Activated T-cell treated with anti-CD3 and anti-CD28 coated beads, Interleukin-2, amount 50 U/mL, for 72 hours (primary cell): ENCODE results near the gene SLAMF7. TPM values are rescaled to one million over a fixed set of nuclear protein-coding genes. Genes with fewer than 3 reads are reported as not detected.
"Not testable (repeated sequence)": the region's sequence is repeated elsewhere in the genome, so short reads cannot be mapped to it uniquely, and the experiment has no call there.

Experiments
- ATAC-seq, 2 donors: fragments of 150-1000 bp; cut with Tn5 transposase; replicated peaks in 1 of 2; 2 replicates each; pipeline ENCODE4 v1.10.0; 2021; ENCODE audit warnings: moderate library complexity in 2 of 2, mild to moderate bottlenecking in 1 of 2
- DNase-seq, 2 donors: peaks; one replicate each; pipeline ENCODE4 v3.0.0; 2021 to 2022; ENCODE audit warnings: mixed read lengths in 1 of 2
- H3K27ac Mint-ChIP-seq: one replicate; pipeline ENCODE4 v1.8.0; 2022; ENCODE audit warnings: mild to moderate bottlenecking, moderate library complexity, mixed read lengths
- H3K27me3 Mint-ChIP-seq: one replicate; pipeline ENCODE4 v1.8.0; 2022; ENCODE audit warnings: low read depth, mixed read lengths
- H3K36me3 Mint-ChIP-seq, 2 donors: one replicate each; pipeline ENCODE4 v1.8.0; 2022; ENCODE audit warnings: mixed read lengths in 2 of 2, mild to moderate bottlenecking in 1 of 2; ENCODE audit not compliant: insufficient read depth in 2 of 2
- H3K4me1 Mint-ChIP-seq: one replicate; pipeline ENCODE4 v1.8.0; 2022; ENCODE audit warnings: low read depth, mixed read lengths
- H3K4me3 Mint-ChIP-seq, 2 donors: one replicate each; pipeline ENCODE4 v1.8.0; 2022; ENCODE audit warnings: mild to moderate bottlenecking in 2 of 2, mixed read lengths in 2 of 2, moderate library complexity in 2 of 2
- H3K9me3 Mint-ChIP-seq, 2 donors: one replicate each; pipeline ENCODE4 v1.8.0; 2022; ENCODE audit warnings: mixed read lengths in 2 of 2
- total RNA-seq, 2 donors: library from RNA; stranded (reverse); gene quantifications; one replicate each; pipeline ENCODE4 v1.2.3, GENCODE V29; 2022

SLAMF7 gene
- total RNA-seq, 2 donors from 2014 or later, result 42.6 to 68.3 TPM

DNA sequence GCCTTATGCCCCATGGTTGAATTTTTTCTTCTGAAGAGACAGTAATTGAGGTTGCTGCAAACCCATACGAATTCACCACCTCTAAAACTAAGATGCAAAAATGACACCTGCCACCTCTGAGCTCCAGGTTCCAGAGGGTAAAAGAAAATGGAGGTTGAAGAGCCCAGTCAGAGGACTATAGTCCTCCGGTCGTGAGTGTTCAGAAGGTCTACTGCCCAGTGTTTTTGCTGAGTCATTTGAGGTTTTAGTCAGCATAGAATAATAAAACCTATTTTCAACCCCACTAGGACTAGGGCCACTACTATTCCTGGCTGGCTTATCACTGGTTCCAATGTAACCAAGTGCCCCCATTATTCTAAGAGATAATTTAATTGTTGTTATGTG is 12.9 kb upstream of the SLAMF7 start:
- no peaks in the 10 kb centered on the region for H3K9me3 Mint-ChIP-seq
- no peaks in the 10 kb centered on the region for H3K36me3 Mint-ChIP-seq
- H3K4me3 Mint-ChIP-seq, result no peak overlapping the region
- peaks cover 16% of the 10 kb centered on the region for H3K4me1 Mint-ChIP-seq
- H3K27ac Mint-ChIP-seq, result no peak overlapping the region
- DNase-seq (no peak), ATAC-seq (peak in 1 of 2 donors; percentile 20)
- no peaks in the 10 kb centered on the region for H3K27me3 Mint-ChIP-seq

DNA sequence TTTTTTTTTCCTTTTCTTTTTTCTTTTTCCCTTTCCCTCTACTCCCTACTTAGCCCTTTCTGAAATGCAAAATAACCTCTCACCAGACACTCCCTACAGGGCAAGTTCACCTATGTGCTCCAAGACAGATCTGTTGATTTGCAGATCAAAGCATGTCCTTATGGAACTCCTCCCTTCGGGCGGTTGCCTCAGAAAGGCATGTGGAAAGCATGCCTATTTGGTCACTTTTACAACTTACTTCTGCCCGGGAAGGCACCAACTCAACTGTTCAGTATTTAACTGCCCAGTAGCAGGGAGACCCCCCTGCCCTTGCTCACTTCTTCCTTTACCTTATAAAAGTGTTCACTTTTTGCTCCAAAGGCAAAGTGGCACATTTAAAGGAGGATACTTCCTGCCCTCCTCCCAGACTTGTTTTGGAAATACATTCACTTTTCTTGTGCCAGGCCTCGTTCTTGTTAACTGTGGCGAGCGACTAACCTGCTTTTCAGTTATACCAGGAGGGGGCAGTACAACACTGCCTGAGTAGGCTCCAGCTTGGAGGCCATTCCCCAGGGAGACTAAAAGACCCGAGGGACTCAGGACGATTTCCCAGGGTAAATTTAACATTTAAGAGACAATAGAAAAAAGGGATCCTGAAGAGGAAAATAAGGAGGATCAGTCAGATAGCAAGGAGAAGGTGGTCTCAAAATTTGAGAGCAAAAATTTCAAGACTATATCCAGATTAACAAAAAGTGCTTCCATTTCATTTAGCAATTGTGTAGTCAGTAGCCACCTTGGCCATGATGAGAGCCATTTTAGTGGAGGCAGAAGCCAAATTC is 12.3 kb upstream of the SLAMF7 start:
- Mint-ChIP-seq H3K27ac (no peak overlapping the region), H3K36me3 (peaks cover 2 to 3% of the 10 kb centered on the region in 2 donors), H3K27me3 (no peaks in the 10 kb centered on the region), H3K4me3 (no peak overlapping the region), H3K4me1 (peaks cover 19% of the 10 kb centered on the region), H3K9me3 (peaks cover 0 to 3% of the 10 kb centered on the region in 2 donors)
- peak; percentile 67 to 73 for DNase-seq
- ATAC-seq, result peak; percentile 68 to 82

DNA sequence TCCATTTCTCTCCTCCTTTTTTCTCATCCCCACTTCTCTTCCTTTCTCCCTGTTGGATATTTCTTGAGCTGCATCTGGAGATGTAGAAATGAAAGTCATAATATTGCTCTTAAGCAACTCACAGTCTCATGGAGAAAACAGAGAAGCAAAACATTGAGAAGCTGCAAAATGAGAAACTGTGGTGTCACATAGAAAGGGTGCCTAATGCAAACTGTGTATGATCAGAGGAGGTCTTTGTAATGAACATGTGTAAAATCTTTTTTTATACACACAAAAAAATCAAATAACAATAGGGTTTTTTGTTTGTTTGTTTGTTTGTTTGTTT is 11.8 kb upstream of the SLAMF7 start:
- Mint-ChIP-seq H3K9me3 (peaks cover 0 to 3% of the 10 kb centered on the region in 2 donors), H3K36me3 (peaks cover 3 to 4% of the 10 kb centered on the region in 2 donors), H3K4me3 (no peak overlapping the region), H3K27ac (no peak overlapping the region), H3K4me1 (peaks cover 21% of the 10 kb centered on the region), H3K27me3 (no peaks in the 10 kb centered on the region)
- no peak for DNase-seq
- no peak for ATAC-seq

DNA sequence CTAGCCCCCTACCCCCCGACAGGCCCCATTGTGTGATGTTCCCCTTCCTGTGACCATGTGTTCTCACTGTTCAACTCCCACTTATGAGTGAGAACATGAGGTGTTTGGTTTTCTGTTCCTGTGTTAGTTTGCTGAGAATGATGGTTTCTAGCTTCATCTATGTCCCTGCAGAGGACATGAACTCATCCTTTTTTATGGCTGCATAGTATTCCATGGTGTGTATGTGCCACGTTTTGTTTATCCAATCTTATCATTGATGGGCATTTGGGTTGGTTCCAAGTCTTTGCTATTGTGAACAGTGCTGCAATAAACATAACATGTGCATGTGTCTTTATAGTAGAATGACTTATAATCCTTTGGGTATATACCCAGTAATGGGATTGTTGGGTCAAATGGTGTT is 7.5 kb upstream of the SLAMF7 start:
- not testable (repeated sequence) for H3K27me3 Mint-ChIP-seq, DNase-seq, ATAC-seq, H3K27ac Mint-ChIP-seq, H3K4me3 Mint-ChIP-seq
- Mint-ChIP-seq H3K9me3 (peaks cover 9 to 11% of the 10 kb centered on the region in 2 donors), H3K4me1 (peaks cover 33% of the 10 kb centered on the region), H3K36me3 (peaks cover 13 to 38% of the 10 kb centered on the region in 2 donors)

DNA sequence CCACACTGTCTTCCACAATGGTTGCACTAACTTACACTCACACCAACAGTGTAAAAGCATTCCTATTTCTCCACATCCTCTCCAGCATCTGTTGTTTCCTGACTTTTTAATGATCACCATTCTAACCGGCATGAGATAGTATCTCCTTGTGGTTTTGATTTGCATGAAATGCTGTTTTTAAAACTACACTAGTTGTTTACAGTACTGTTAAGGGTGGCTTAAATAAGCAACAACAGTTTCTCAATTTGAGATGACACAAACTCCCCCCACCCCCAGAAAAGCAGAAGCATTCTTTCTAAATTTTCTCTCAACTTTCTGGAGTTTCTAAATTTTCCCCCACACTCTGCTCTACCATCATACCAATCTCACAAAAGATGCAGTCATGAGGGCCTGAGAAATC is 7.1 kb upstream of the SLAMF7 start:
- Mint-ChIP-seq H3K9me3 (peaks cover 11 to 12% of the 10 kb centered on the region in 2 donors), H3K27me3 (no peaks in the 10 kb centered on the region), H3K4me1 (peaks cover 33% of the 10 kb centered on the region), H3K27ac (peak overlapping the region; percentile 10), H3K36me3 (peaks cover 15 to 43% of the 10 kb centered on the region in 2 donors), H3K4me3 (no peak overlapping the region)
- ATAC-seq (no peak), DNase-seq (no peak)

DNA sequence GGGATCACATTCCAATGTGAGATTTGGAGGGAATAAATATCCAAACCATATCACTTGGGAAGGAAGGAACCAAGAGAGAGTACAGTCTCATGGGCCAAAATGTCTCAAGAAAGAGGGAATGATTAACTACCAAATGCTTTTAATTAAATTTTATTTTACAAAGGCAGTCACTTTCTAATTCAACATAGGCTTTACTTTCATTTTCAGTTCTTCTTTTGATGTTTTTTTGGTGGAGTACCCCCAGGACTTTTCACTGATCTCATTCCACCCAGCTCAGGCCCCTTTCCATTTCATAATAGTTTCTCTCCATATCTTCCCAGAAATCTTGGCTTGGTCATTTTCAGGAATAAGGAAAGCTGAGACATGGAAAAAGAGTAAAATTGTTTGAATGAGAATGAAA is 5.1 kb upstream of the SLAMF7 start:
- peaks cover 11 to 14% of the 10 kb centered on the region in 2 donors for H3K9me3 Mint-ChIP-seq
- H3K36me3 Mint-ChIP-seq, result peaks cover 15 to 56% of the 10 kb centered on the region in 2 donors
- H3K27me3 Mint-ChIP-seq, result no peaks in the 10 kb centered on the region
- DNase-seq, result no peak
- H3K4me3 Mint-ChIP-seq, result peak overlapping the region; percentile 66 to 77
- no peak for ATAC-seq
- peak overlapping the region; percentile 56 for H3K27ac Mint-ChIP-seq
- H3K4me1 Mint-ChIP-seq, result peaks cover 46% of the 10 kb centered on the region

DNA sequence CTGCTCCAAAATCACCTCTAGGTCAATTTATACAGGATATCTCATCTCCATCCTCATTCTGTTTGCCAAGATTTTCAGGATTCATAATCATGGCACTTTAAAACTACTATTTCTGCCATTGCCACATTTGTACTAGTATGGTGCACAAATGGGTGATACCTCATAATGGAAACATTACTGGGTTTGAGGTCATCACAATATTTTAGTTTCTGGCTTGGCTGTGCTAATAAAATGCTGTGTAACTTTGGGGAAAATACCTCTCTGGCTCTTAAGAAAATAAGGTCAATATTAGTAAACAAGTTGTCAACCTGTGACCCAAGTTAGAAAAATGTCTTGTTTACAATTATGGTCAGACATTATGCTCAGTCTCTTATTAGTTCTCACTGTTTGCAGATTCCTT is 4.7 kb upstream of the SLAMF7 start:
- H3K27me3 Mint-ChIP-seq, result no peaks in the 10 kb centered on the region
- peaks cover 50% of the 10 kb centered on the region for H3K4me1 Mint-ChIP-seq
- peak overlapping the region; percentile 66 to 77 for H3K4me3 Mint-ChIP-seq
- no peak for DNase-seq
- peak overlapping the region; percentile 56 for H3K27ac Mint-ChIP-seq
- ATAC-seq, result no peak
- H3K9me3 Mint-ChIP-seq, result peaks cover 11 to 14% of the 10 kb centered on the region in 2 donors
- H3K36me3 Mint-ChIP-seq, result peaks cover 15 to 56% of the 10 kb centered on the region in 2 donors

DNA sequence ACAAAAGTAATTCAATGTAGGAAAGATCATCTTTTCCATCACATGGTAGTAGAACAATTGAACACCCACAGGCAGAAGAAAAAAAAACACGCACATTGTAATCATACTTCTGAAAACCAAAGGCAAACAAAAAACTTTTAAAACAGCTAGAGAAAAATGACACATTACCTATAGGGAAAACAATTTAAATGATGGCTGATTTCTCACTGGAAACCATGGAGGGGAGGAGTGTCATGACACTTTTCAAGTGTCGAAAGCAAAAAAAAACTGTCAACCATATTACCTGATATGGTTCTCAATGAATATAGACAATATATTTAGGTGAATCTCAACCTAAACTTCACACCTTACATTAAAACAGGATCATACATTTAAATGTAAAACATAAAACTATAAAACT is 776 bp upstream of the SLAMF7 start:
- Mint-ChIP-seq H3K9me3 (peaks cover 5 to 11% of the 10 kb centered on the region in 2 donors), H3K27ac (peak overlapping the region; percentile 36), H3K4me1 (peaks cover 67% of the 10 kb centered on the region), H3K36me3 (peaks cover 9 to 44% of the 10 kb centered on the region in 2 donors), H3K4me3 (peak overlapping the region in 1 of 2 donors; percentile 33), H3K27me3 (no peaks in the 10 kb centered on the region)
- ATAC-seq, result no peak
- no peak for DNase-seq

DNA sequence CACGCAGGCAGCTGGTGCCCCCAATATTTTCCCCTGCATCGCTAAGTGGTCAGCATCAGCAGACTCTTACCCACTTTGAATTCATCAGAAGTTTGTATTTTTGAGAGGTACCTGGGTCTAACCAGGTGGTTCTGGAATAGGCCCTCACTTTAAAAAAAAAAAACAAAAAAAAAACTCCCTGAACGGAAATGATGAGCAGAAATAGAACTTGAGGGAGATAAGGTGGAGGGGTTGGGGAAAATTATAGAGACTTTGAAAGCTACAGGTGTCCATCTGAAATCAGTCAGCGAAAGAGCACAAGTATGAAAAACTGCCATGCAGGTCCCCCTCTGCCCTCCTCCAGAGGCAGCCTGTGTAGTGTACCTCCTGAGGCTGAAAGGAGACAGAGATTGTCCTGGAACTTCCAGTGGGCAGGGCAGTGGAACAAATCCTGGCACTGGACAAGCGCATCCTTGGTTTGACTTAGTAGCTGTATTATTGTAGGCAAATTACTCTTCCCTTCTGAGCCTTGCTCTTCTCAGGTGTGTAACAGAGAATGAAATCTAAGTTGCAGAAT is 1.2 kb downstream of the SLAMF7 start:
- H3K36me3 Mint-ChIP-seq, result peaks cover 7 to 29% of the 10 kb centered on the region in 2 donors
- H3K4me1 Mint-ChIP-seq, result peaks cover 72% of the 10 kb centered on the region
- DNase-seq (no peak), ATAC-seq (no peak)
- peak overlapping the region; percentile 74 for H3K27ac Mint-ChIP-seq
- peaks cover 2 to 7% of the 10 kb centered on the region in 2 donors for H3K9me3 Mint-ChIP-seq
- no peaks in the 10 kb centered on the region for H3K27me3 Mint-ChIP-seq
- H3K4me3 Mint-ChIP-seq, result peak overlapping the region; percentile 58 to 78

DNA sequence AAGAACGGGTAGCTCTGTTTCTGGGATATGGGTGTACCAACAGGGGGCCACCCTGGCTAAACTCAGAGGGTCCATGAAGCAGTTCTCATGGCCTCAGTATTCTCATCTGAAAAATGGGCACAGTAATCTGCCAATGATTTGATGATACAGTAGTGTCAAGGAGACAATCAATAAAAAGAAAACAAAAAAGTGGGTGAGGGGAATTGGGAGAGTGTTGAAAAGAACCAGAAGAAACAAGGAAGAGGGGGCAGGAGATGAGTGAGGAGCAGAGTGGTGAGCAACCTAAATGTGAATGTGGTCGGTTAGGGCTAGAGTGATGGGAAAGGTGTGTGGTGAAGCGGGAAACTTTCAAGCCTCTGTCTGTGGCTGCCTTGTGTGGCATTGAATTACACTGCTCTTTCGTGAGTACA is 2.0 kb downstream of the SLAMF7 start:
- peaks cover 0 to 7% of the 10 kb centered on the region in 2 donors for H3K9me3 Mint-ChIP-seq
- H3K4me1 Mint-ChIP-seq, result peaks cover 81% of the 10 kb centered on the region
- ATAC-seq (peak; percentile 30 to 42), DNase-seq (peak in 1 of 2 donors; percentile 34)
- H3K4me3 Mint-ChIP-seq, result peak overlapping the region; percentile 58 to 78
- H3K36me3 Mint-ChIP-seq, result peaks cover 4 to 24% of the 10 kb centered on the region in 2 donors
- peak overlapping the region; percentile 82 for H3K27ac Mint-ChIP-seq
- H3K27me3 Mint-ChIP-seq, result no peaks in the 10 kb centered on the region

DNA sequence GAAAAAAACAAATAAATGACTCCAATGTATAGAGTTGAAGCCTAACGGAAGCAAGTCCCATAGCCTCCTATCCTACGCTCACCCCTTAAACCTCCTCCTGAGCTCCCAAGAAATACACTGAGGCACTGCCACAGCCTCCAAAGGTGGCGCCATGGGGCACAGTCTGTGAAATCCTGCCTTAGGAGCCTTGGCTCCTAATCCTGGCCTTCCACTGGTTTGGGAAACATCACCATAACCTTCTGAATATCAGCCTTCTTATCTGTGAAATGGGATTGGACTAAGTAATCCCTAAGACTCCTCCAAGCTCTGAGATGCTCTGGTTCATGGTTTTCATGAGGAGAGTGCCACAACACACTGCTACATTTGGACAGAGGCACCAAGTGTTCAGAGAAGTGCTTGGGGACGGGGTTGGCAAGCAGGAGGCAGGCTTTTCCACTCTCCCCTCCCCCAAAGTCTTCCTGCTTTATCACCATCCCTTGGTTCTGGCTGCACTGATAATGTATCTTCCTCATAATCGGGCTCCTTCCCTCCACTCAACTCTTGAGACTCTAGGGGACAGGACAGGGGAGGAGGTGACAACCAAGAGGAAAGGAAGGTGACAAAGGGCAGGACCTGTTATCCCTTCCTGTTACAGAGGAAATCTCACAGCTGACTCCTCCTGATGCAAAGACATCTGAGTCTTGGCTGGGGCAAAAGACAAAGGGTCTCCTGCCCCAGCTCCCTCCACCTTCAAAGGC is 2.7 kb downstream of the SLAMF7 start:
- peak overlapping the region; percentile 58 to 78 for H3K4me3 Mint-ChIP-seq
- ATAC-seq, result peak in 1 of 2 donors; percentile 9
- peaks cover 88% of the 10 kb centered on the region for H3K4me1 Mint-ChIP-seq
- H3K27ac Mint-ChIP-seq, result peak overlapping the region; percentile 86
- no peak for DNase-seq
- H3K27me3 Mint-ChIP-seq, result no peaks in the 10 kb centered on the region
- H3K36me3 Mint-ChIP-seq, result peaks cover 2 to 17% of the 10 kb centered on the region in 2 donors
- peaks cover 0 to 4% of the 10 kb centered on the region in 2 donors for H3K9me3 Mint-ChIP-seq

DNA sequence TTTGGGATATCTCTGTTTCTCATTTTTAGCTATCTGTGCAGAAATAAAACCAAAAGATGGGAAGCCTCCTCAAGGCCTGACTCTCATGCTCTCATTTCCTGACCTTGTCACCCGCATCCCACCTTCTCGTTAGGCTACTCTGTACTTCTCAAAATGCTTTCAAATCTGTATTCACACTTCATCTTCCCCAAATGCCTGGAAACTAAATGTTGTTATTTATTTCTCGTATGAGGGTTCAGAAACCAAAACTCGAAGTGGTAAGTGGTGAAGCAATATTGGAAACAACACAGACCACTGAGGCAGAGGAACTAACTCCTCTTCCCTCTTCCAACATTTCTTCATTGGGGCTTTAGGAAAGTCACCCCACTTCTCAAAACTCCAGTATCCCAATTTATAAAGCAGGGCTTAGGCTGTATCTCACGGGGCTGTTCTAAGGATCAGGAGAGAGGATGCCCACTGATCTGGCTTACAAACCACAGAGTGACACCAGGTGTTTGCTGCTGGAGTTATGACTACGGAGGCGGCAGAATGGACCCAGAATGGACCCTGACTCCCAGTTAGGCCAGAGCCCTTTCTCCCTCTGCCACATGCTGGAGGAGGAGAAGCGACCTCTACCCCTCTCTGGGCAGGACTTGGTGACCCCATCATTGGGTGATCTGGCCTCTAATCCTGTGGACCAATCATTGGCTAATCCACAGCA is 3.5 kb downstream of the SLAMF7 start:
- ATAC-seq (no peak), DNase-seq (no peak)
- peak overlapping the region; percentile 58 to 78 for H3K4me3 Mint-ChIP-seq
- no peaks in the 10 kb centered on the region for H3K9me3 Mint-ChIP-seq
- peaks cover 96% of the 10 kb centered on the region for H3K4me1 Mint-ChIP-seq
- peaks cover 0 to 9% of the 10 kb centered on the region in 2 donors for H3K36me3 Mint-ChIP-seq
- peak overlapping the region; percentile 86 for H3K27ac Mint-ChIP-seq
- no peaks in the 10 kb centered on the region for H3K27me3 Mint-ChIP-seq
